Stimulated activated CD4-positive, alpha-beta T cell treated with anti-CD3 and anti-CD28 coated beads, Interleukin-4, amount 100 ng/mL, for 24 hours (primary cell): ENCODE measurements around the gene BRD8.
"Not testable (repeated sequence)": the region's sequence is repeated elsewhere in the genome, so short reads cannot be mapped to it uniquely, and the experiment has no call there.

Experiments
- DNase-seq: peaks from one replicate; pipeline ENCODE4 v3.0.0-alpha.2; 2020

The BRD8 gene, protein sequence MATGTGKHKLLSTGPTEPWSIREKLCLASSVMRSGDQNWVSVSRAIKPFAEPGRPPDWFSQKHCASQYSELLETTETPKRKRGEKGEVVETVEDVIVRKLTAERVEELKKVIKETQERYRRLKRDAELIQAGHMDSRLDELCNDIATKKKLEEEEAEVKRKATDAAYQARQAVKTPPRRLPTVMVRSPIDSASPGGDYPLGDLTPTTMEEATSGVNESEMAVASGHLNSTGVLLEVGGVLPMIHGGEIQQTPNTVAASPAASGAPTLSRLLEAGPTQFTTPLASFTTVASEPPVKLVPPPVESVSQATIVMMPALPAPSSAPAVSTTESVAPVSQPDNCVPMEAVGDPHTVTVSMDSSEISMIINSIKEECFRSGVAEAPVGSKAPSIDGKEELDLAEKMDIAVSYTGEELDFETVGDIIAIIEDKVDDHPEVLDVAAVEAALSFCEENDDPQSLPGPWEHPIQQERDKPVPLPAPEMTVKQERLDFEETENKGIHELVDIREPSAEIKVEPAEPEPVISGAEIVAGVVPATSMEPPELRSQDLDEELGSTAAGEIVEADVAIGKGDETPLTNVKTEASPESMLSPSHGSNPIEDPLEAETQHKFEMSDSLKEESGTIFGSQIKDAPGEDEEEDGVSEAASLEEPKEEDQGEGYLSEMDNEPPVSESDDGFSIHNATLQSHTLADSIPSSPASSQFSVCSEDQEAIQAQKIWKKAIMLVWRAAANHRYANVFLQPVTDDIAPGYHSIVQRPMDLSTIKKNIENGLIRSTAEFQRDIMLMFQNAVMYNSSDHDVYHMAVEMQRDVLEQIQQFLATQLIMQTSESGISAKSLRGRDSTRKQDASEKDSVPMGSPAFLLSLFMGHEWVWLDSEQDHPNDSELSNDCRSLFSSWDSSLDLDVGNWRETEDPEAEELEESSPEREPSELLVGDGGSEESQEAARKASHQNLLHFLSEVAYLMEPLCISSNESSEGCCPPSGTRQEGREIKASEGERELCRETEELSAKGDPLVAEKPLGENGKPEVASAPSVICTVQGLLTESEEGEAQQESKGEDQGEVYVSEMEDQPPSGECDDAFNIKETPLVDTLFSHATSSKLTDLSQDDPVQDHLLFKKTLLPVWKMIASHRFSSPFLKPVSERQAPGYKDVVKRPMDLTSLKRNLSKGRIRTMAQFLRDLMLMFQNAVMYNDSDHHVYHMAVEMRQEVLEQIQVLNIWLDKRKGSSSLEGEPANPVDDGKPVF

DNA sequence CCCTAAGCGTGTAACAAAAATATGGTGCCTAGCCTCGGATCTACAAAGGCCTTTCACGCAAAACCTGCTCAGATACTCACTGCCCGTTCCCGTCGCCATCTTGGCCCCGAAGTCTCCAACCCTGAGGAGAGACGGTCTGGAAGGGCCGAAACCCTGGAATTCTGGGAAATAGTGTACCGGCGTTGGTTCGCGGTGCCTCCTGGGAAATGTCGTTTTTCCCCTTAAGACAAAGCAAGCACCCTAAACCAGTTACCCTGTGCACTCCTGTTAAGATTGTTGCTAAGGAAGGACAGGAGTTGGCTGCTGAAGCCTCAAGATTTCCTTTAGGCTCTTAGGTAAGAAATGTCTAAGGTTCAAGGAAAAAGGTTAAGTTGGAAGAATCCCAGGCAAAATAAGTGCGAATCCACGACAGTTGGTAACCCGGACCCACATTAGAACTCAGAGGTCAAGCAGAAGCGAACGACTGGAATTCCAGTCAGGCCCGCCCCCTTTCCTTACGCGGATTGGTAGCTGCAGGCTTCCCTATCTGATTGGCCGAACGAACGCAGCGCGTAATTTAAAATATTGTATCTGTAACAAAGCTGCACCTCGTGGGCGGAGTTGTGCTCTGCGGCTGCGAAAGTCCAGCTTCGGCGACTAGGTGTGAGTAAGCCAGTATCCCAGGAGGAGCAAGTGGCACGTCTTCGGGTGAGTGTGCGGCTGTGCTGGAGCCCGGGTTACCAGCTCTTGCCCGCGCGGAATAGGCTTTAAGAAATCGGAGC lies at the start of gene BRD8, which contains the start of gene KIF20A:
BRD8 (minus strand) TSS at position 115 of the 761 bp plus-strand sequence; CDS start at position 99, 16 bp downstream.
KIF20A (plus strand) TSS at position 597 of the 761 bp plus-strand sequence. CDS start 569 bp downstream, outside the sequence.
- peak; percentile 93 for DNase-seq

DNA sequence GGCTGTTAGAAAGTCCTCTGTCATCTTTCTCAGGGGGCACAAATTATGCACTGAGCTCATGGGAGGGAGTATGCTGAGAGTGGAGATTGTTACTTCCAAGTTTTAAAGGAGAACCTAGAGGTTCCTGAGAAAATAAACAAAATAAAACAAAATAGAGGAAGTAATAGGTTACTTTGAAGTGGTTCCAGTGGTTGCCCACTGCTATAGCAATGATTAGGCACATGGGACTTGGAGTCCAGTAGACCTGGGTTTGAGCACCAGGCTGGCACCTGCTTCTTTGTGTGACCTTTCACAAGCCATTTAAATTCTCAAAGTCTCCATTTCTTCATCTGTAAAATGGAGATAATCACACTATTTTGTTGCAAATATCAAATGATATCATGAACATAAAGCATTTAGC lies 48.5 kb upstream of the BRD8 start:
- DNase-seq = no peak

DNA sequence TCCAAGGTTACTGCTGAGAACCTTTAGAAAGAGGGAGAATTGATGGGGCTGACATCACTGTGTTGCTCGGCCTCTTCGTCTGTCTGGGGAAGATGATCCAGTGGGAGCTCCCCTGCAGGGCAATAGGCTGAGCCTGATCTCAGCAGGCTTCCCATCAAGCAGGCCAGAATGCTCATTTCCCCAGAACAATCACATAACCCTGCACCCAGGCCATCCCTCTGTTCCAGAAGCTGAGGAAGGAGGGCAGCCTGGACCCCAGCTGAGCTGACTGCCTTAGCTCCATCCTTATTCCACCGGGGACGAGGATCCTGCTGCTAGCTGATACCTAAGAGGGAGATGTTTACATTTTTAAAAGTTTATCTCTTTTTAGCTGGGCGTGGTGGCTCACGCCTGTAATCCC lies 46.3 kb upstream of the BRD8 start:
- DNase-seq = no peak

DNA sequence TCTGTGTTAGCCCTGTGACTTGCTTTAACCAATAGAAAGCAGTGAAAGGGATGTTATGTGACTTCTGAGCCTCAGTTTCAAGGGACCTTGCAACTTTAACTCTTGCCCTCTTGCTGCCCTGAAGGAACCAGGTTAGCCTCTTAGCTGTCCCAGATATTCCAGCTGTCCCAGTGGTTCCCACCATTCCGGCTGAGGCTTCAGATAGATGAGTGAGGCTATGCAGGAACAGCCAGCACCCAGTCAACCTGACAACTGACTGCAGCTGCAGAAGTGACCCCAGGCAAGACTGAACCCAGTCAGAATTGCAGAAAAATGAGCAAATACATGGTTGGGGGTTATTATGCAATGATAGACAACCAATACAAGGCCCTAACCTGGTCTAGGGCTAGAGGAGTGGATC lies 45.1 kb upstream of the BRD8 start:
- DNase-seq = no peak

DNA sequence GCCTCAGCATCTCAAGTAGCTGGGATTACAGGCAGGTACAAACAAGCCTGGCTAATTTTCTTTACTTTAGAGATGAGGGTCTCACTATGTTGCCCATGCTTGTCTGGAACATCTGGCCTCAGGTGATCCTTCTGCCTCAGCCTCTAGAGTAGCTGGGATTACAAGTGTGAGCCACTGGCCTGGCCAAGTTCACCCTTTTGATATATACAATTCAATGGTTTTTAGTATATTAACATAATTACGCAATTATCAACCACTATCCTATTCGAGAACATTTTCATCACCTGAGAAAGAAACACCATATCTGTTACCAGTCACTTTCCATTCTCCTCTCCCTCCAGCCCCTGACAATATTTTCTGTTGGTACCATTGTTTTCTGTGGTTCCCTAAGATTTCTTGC lies 38.4 kb upstream of the BRD8 start:
- DNase-seq = no peak

DNA sequence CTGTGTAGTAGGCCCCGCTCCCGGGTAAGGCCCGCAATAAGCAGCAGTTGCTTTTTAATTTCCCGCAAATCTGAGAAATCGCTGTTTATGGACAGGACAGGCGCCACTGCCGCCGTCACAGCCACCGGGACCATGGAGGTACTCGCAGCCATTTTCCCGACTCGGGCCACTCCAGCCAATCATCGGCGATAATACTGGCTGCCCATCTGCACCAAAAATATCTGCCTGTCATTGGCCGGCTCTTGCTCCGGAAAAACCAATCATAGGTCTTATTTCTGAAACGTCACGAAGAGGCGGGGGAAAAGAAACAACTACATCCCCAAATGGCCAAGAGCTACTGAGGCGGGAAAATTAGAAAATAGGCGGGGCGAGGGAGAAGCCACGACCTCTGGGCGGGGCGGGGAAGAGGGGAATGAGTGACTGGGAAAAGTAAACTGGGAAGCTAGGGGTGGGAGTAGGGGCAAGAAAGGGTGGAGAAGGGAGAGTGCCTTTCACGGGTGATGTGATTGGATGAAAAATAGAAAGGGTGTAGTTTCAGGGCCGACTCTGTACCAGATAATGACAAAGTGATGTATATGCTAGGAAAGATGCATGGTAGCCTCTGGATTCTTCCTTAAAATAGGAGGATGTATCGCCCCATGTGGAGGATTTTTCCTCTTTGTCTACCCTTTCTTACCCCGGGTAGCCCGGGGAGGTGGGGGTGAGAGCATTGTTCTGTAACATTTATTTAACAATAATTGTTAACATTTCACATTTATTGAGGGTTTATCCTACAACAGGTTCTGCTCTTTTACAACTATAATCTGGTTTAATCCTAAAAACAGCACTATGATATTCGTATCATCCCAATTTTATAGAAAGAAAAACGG lies 35.0 kb upstream of the BRD8 start, which contains the start of gene CDC23:
CDC23 (minus strand) TSS at position 163 of the 869 bp plus-strand sequence; CDS start at position 152, 11 bp downstream.
- peak; percentile 94 for DNase-seq

DNA sequence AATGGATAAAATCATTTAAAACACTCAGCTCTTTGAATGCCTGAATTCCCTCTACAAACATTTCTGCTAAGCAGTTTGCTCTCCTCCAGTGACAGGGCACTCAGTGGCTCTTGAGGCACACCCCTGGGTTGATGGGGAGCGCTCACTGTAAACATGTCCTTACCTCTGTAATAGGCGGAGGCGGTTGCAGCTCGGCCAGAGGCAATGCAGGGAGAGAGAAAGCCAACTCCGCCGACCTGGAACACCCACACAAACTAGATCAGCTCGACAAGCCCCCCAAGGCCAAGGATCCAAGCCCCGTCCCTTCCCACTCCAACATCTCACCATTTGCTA lies 34.4 kb upstream of the BRD8 start:
- DNase-seq = no peak

DNA sequence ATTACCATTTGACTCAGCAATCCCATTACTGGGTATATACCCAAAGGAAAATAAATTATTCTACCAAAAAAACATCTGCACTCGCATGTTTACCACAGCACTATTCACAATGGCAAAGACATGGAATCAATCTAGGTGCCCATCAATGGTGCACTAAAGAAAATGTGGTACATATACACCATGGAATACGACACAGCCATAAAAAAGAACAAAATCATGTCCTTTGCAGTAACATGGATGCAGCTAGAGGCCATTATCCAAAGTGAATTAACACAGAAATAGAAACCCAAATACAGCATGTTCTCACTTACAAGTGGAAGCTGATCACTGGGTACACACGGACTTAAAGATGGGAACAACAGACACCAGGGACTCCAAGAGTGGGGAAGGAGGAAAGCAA lies 32.6 kb upstream of the BRD8 start:
- no peak for DNase-seq

DNA sequence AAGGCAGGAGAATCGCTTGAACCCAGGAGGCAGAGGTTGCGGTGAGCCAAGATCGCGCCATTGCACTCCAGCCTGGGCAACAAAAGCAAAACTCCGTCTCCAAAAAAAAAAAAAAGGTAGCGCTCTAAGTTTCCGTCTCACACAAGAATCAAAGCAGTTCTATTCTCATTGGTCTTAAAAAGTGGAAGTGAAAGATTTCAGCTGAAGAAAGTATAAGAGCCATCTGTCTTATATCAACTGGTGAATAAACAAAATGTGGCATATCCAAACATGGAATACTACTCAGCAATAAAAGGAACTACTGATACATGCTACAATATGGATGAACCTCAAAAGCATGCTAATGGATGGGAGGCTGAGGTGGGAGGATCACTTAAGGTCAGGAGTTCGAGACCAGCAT lies 15.4 kb upstream of the BRD8 start:
- not testable (repeated sequence) for DNase-seq

DNA sequence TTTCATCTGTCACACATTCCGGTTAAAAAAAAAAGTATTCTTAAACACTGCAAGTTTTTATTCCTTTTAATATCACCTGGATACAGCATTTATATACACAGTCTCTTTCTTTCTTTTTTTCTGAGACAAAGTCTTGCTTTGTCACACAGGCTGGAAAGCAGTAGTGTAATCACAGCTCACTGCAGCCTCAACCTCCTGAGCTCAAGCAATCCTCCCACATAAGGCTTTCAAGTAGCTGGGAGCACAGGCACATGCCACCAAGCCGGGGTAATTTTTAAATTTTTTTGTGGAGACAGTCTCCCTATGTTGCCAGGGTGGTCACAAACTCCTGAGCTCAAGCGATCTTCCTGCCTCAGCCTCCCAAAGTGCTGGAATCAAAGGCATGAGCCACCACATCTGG lies 14.4 kb upstream of the BRD8 start:
- DNase-seq = no peak

DNA sequence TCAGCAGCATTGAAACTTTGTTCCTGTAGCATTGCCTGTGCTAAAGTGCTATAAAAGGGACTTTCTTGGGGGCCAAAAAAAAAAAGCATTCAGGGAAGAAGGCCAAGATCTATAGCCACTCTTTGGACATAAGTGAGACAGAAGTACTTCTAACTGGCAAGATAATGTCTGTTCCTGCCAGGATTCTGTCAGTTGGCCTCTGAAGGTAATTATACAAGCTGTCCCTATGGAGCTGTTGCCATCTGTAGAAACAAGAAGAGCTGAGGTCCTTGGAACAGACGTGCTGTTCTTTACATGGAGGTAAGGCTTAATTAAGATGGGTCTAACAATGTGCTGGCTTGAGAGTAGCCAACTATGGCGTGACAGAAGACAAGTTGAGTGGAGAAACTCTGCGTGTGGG lies 10.2 kb upstream of the BRD8 start:
- no peak for DNase-seq

DNA sequence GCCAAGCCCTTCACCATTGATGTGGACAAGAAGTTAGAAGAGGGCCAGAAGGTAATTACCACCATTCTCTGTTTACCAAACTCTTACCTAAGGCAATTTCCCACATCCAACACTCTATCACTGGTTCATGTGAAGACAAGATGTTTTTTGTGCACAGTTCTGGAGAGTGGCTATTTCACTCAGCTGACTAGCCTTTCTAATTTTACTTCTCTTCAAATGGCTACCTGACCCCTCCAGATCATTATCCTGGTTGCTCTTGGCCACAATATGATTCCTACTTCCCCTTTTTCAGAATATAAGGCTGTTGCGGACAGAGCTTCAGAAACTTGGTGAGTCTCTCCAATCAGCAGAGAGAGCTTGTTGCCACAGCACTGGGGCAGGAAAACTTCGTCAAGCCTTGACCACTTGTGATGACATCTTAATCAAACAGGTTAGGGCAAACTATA lies 7.6 kb upstream of the BRD8 start:
- no peak for DNase-seq

DNA sequence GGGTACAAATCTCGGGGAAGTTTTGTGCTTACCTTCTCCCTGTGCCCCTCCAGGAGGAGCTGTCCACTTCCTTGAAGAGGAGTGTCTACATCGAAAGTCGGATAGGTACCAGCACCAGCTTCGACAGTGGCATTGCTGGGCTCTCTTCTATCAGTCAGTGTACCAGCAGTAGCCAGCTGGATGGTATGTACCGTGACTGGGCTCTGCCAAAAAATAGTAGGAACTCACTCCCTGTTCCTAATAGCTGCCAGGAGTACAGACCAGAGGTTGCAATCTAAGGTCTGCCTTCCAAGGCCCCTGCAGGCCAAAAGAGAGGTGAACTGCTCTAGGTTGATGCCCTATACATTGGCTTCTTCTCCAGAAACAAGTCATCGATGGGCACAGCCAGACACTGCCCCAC lies 4.4 kb upstream of the BRD8 start:
- no peak for DNase-seq

DNA sequence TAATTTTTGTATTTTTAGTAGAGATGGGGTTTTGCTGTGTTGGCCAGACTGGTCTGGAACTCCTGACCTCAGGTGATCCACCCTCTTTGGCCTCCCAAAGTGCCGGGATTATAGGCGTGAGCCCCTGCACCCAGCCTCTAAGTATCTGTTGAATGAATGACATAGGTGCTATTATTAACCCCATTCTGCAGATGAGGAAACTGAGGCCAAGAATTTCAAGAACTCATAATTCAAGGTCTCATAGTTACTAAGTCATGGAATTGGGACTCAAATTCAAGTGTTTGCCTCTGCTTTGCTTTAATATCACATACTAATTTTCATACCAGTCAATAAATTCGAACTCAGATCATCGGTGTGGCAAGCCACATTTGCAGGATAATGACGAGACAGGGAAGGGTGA lies 2.4 kb upstream of the BRD8 start:
- no peak for DNase-seq

DNA sequence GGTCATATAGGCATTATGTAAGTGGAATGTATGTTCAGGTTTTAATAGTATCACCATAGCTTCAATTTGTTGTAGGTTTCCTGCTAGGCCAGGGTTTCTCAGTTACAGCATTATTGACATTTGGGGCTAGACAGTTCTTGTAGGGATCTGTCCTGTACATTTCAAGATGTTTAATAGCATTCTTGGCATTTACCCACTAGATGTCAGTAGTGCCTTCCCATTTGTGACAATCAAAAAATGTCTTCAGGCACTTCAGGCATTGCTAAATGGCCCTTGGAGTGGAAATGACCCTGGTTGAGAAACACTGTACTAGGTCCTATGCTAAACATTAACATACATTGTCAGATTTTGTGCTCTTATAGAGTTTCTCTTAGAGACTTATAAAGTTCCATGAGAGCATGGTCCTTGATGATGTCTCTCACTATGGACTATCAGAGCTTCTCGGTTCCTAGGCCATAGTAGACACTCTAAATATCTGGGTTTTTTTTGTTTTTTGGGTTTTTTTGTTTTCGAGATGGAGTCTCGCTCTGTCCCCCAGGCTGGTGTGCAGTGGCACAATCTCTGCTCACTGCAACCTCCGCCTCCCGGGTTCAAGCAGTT lies 1.9 kb upstream of the BRD8 start:
- DNase-seq = no peak

DNA sequence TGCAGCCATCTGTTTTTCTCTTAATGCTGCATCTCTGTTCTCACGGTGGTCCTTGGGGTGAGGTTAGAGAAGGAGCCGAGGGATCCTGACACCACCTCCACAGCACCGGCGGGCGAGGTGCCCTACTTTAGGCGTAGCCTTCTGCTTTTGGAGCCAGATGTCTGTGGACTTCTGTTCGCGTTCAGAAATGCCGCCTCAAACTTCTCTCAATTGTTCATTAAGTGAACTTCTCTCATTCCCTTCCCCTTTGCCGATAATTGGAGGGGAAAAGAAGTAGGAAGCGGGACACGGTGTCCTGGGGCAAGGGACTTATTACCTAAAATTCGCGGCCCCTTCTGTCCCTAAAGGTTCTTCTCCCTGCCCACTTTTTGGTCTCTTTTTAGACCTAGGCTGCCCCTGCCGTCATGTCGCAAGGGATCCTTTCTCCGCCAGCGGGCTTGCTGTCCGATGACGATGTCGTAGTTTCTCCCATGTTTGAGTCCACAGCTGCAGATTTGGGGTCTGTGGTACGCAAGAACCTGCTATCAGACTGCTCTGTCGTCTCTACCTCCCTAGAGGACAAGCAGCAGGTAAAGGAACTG lies 937 bp upstream of the BRD8 start:
- no peak for DNase-seq

DNA sequence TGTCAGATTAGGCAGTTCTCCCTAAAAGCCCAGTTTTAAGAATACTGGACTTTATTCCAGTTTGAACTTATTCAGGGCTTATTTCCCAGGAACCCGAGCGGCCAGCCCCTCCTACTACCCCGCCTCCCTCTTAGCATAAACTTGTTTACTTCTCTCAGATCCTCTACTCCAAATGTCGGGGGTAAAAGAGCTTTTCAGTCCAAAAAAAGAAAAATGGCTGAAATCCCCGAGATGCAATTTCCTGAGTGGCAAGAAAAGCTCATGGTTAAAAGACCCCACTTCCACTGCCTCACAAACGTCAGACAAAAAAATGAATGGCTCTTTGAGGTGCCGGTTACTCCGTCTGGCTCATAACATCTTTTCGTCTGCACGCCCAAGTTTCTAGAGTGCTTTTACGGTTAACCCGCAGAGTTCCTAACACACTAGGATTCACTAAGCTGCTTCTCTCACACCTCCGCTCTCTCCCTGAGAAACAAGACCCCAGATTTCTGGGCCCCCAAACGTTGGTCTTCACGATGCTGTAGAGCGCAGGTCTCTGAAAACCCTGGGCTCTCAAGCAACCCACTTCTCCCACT lies 402 bp downstream of the BRD8 start:
- peak; percentile 30 for DNase-seq

DNA sequence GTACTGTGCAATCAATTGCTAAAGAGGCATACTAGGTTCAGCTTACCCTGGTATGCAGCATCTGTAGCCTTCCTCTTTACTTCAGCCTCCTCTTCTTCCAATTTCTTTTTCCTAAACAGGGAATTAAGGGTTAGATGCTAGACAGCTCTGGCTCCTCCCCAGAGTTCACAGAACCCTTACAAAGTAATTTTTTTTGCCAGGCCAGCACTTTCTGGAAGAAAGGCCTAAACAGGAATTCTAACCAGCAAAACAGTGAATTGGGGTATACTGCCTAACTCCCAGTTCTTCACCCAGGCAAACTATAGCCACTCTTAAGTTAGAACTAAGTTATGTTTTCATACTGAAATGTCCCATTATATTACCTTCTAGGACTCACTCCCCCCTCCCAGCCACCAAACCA lies 8.1 kb downstream of the BRD8 start:
- no peak for DNase-seq

DNA sequence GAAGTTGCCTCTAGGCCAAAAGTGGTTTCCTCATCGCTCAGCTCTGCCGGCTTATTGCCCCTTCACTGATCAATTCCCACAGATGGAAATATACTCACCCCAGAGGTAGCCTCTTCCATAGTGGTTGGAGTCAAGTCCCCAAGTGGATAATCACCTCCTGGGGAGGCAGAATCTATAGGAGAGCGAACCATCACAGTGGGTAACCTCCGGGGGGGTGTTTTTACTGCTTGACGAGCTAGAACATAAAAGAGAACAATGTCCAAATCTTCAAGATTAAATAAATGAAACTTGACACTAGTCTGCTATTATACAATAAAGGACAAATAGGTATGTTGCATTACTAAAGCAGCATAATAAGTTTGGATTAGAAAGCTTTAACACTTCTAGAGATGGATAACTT lies 9.3 kb downstream of the BRD8 start:
- no peak for DNase-seq

DNA sequence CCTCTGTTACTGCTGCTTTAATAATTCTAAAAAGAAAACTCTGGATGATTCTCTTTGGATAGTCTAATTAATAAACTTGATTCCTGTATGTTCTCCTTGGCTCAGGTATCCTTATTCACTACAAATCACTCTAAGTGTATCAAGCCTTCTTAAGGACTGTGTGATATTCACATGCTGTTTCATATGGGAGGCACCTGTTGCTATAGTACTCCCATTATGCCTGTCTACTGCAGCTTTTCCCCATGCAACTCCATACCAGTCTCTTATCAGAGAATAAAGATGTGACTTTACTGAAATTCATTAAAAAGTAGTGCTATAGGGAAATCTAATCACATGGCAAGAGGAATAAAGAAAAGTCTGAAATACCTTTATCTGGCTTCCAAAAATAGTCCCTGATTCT lies 14.7 kb downstream of the BRD8 start:
- no peak for DNase-seq
